Measurements from ENCODE around the gene SNX30.

SNX30 gene

DNA sequence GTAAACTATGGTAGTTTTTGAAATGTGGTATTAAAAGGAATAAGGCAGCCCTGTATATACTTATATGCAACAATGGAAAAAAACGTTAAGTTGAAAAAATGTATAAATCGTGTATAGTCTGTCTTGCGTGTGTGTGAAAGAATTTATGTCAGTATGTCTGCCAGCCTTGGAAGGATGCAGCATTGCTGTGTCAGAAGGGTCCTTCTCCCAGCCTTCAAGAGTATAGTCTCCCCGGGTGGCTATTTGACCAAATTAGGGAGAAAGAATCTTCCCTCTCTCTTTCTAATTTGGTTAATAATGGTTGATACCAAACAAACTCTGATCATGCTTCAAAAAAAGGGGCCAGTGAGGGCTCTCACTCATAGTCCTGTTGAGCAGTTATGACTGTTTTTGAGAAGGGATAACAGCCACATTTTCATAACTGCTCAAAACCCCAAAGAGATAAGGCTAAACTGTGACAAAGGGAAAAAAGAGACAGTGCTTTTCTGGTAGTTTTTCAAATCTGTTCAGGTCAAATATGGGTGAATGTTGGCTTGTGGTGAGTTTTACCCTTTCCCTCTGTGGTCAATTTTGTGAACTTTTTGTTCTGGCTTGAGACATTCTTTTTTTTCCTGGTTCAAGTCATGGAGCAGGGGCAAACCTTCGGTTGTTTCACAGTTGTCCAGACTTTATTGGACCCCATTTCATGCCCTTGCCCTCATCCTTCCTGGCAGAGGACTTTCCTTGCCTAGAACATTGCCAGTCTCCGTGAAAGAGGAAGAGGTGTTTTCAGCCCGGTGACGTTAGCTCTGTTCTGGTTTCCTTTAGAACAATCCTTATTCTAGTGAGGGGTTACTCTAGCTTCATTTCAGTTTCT, 21.0 kb downstream of the SNX30 start:
- no peaks in the 10 kb centered on the region for H3K27me3 ChIP-seq (replicated peaks in 2 of 5; ENCODE audit: control insufficient read depth in 4 of 5, insufficient read depth in 5 of 5, low read length in 4 of 5)
- CTCF ChIA-PET: no interaction called here
- H3K4me1 ChIP-seq (ENCODE audit: control extremely low read depth in 1 of 4, control insufficient read depth in 4 of 4, insufficient read depth in 4 of 4, low read length in 3 of 4): peaks cover 5 to 14% (median 9%) of the 10 kb centered on the region in 4 experiments
- H3K27ac ChIP-seq (ENCODE audit: insufficient read depth in 1 of 2, low read depth in 1 of 2, low read length in 2 of 2, poor library complexity in 1 of 2, severe bottlenecking in 2 of 2): no peak overlapping the region
- peaks cover 0 to 3% (median 1%) of the 10 kb centered on the region in 5 experiments for H3K9me3 ChIP-seq (ENCODE audit: control extremely low read depth in 1 of 5, control insufficient read depth in 4 of 5, insufficient read depth in 2 of 5, low read depth in 1 of 5, low read length in 4 of 5)
- H3K4me3 ChIP-seq (ENCODE audit: control insufficient read depth in 1 of 7, extremely low read depth in 1 of 7, insufficient read depth in 4 of 7, low read depth in 2 of 7, low read length in 6 of 7): peak overlapping the region in 2 of 7 experiments; percentile 0 to 9
- peaks cover 0 to 3% (median 0%) of the 10 kb centered on the region in 4 experiments for H3K36me3 ChIP-seq (ENCODE audit: control insufficient read depth in 4 of 4, insufficient read depth in 4 of 4, low read length in 3 of 4)
- DNase-seq: peak in 2 of 3 donors; percentile 44 to 61
- 58% methylated on average over 5 of the region's 8 CpGs for WGBS (ENCODE audit: insufficient coverage)
- POLR2A ChIA-PET: no interaction called here

- peaks cover 5 to 14% (median 9%) of the 10 kb centered on the region in 4 experiments for H3K4me1 ChIP-seq (ENCODE audit: control extremely low read depth in 1 of 4, control insufficient read depth in 4 of 4, insufficient read depth in 4 of 4, low read length in 3 of 4)
- no peak overlapping the region for H3K27ac ChIP-seq (ENCODE audit: insufficient read depth in 1 of 2, low read depth in 1 of 2, low read length in 2 of 2, poor library complexity in 1 of 2, severe bottlenecking in 2 of 2)
- no peak for DNase-seq
- H3K4me3 ChIP-seq (ENCODE audit: control insufficient read depth in 1 of 7, extremely low read depth in 1 of 7, insufficient read depth in 4 of 7, low read depth in 2 of 7, low read length in 6 of 7): peak overlapping the region in 3 of 7 experiments; percentile 0 to 9 (median 9)
- no CpG with 5 or more reads among the region's 2 CpGs for WGBS (ENCODE audit: insufficient coverage)
- no peaks in the 10 kb centered on the region for H3K27me3 ChIP-seq (replicated peaks in 2 of 5; ENCODE audit: control insufficient read depth in 4 of 5, insufficient read depth in 5 of 5, low read length in 4 of 5)
- POLR2A ChIA-PET: no interaction called here
- peaks cover 0 to 3% (median 0%) of the 10 kb centered on the region in 4 experiments for H3K36me3 ChIP-seq (ENCODE audit: control insufficient read depth in 4 of 4, insufficient read depth in 4 of 4, low read length in 3 of 4)
- H3K9me3 ChIP-seq (ENCODE audit: control extremely low read depth in 1 of 5, control insufficient read depth in 4 of 5, insufficient read depth in 2 of 5, low read depth in 1 of 5, low read length in 4 of 5): no peaks in the 10 kb centered on the region
- CTCF ChIA-PET: no interaction called here
These were observed 21.6 kb downstream of the SNX30 start for GRCh38 chr9:112772215-112772509.

DNA sequence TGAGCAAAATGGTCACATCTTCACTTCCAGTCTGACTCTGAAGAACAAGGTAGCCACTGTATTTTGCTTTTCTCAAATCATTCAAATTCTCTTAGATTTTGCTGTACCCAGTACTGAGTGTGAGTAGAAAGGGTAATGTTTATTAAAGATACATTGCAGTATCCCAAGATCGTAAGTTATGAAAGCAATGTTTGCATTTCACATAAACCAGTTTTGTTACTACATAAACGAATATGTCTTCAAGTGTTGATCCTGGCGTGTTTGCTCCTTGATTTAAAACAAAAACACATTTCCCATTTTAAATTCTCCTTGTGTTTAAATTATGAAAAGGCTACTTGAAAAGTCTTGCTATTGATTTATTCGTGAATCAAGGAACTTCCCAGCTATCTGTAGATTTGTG, 22.0 kb downstream of the SNX30 start:
- no peaks in the 10 kb centered on the region for H3K9me3 ChIP-seq (ENCODE audit: control extremely low read depth in 1 of 5, control insufficient read depth in 4 of 5, insufficient read depth in 2 of 5, low read depth in 1 of 5, low read length in 4 of 5)
- peaks cover 0 to 3% (median 0%) of the 10 kb centered on the region in 4 experiments for H3K36me3 ChIP-seq (ENCODE audit: control insufficient read depth in 4 of 4, insufficient read depth in 4 of 4, low read length in 3 of 4)
- ChIA-PET CTCF (no interaction called here), POLR2A (no interaction called here)
- no peak overlapping the region for H3K4me3 ChIP-seq (ENCODE audit: control insufficient read depth in 1 of 7, extremely low read depth in 1 of 7, insufficient read depth in 4 of 7, low read depth in 2 of 7, low read length in 6 of 7)
- peaks cover 5 to 14% (median 9%) of the 10 kb centered on the region in 4 experiments for H3K4me1 ChIP-seq (ENCODE audit: control extremely low read depth in 1 of 4, control insufficient read depth in 4 of 4, insufficient read depth in 4 of 4, low read length in 3 of 4)
- no CpG with 5 or more reads among the region's 4 CpGs for WGBS (ENCODE audit: insufficient coverage)
- H3K27ac ChIP-seq (ENCODE audit: insufficient read depth in 1 of 2, low read depth in 1 of 2, low read length in 2 of 2, poor library complexity in 1 of 2, severe bottlenecking in 2 of 2): no peak overlapping the region
- H3K27me3 ChIP-seq (replicated peaks in 2 of 5; ENCODE audit: control insufficient read depth in 4 of 5, insufficient read depth in 5 of 5, low read length in 4 of 5): no peaks in the 10 kb centered on the region
- DNase-seq: no peak

- DNase-seq: no peak
- 100% methylated on average over 2 of the region's 9 CpGs for WGBS (ENCODE audit: insufficient coverage)
- H3K9me3 ChIP-seq (ENCODE audit: control extremely low read depth in 1 of 5, control insufficient read depth in 4 of 5, insufficient read depth in 2 of 5, low read depth in 1 of 5, low read length in 4 of 5): no peaks in the 10 kb centered on the region
- no peak overlapping the region for H3K27ac ChIP-seq (ENCODE audit: insufficient read depth in 1 of 2, low read depth in 1 of 2, low read length in 2 of 2, poor library complexity in 1 of 2, severe bottlenecking in 2 of 2)
- CTCF ChIA-PET: interaction anchor here (1.0 kb wide), 1 partner anchor 8 kb away, joined by 3 read pairs; no protein-coding TSS in a partner anchor
- peaks cover 5 to 14% (median 9%) of the 10 kb centered on the region in 4 experiments for H3K4me1 ChIP-seq (ENCODE audit: control extremely low read depth in 1 of 4, control insufficient read depth in 4 of 4, insufficient read depth in 4 of 4, low read length in 3 of 4)
- H3K4me3 ChIP-seq (ENCODE audit: control insufficient read depth in 1 of 7, extremely low read depth in 1 of 7, insufficient read depth in 4 of 7, low read depth in 2 of 7, low read length in 6 of 7): no peak overlapping the region
- POLR2A ChIA-PET: no interaction called here
- no peaks in the 10 kb centered on the region for H3K36me3 ChIP-seq (ENCODE audit: control insufficient read depth in 4 of 4, insufficient read depth in 4 of 4, low read length in 3 of 4)
- no peaks in the 10 kb centered on the region for H3K27me3 ChIP-seq (replicated peaks in 2 of 5; ENCODE audit: control insufficient read depth in 4 of 5, insufficient read depth in 5 of 5, low read length in 4 of 5)
These were observed 23.7 kb downstream of the SNX30 start for GRCh38 chr9:112774006-112774996.

DNA sequence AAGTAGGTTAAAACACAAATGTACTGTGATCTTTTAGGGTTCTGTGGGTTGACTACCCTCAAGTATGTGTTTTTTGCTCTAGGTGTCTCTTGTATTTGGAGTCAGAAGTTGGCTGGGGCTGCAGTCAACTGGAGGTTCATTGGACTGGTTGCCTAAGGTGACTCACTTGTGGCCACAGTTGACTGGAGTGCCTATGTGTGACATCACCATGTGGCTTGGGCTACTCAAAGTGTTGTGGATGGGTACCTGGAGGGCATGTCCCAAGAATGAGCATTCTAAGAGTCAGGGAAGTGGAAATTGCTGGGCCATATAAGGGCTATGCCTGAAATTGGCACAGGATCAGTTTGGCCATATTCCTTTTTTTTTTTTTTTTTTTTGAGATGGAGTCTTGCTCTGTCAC, 27.4 kb downstream of the SNX30 start:
- H3K36me3 ChIP-seq (ENCODE audit: control insufficient read depth in 4 of 4, insufficient read depth in 4 of 4, low read length in 3 of 4): no peaks in the 10 kb centered on the region
- DNase-seq: peak in 1 of 3 donors; percentile 13
- no peaks in the 10 kb centered on the region for H3K4me1 ChIP-seq (ENCODE audit: control extremely low read depth in 1 of 4, control insufficient read depth in 4 of 4, insufficient read depth in 4 of 4, low read length in 3 of 4)
- no peaks in the 10 kb centered on the region for H3K9me3 ChIP-seq (ENCODE audit: control extremely low read depth in 1 of 5, control insufficient read depth in 4 of 5, insufficient read depth in 2 of 5, low read depth in 1 of 5, low read length in 4 of 5)
- no peak overlapping the region for H3K27ac ChIP-seq (ENCODE audit: insufficient read depth in 1 of 2, low read depth in 1 of 2, low read length in 2 of 2, poor library complexity in 1 of 2, severe bottlenecking in 2 of 2)
- ChIA-PET POLR2A (interaction anchor here (0.7 kb wide), 1 partner anchor 44 kb away, joined by 3 read pairs; no protein-coding TSS in a partner anchor), CTCF (no interaction called here)
- H3K4me3 ChIP-seq (ENCODE audit: control insufficient read depth in 1 of 7, extremely low read depth in 1 of 7, insufficient read depth in 4 of 7, low read depth in 2 of 7, low read length in 6 of 7): no peak overlapping the region
- no peaks in the 10 kb centered on the region for H3K27me3 ChIP-seq (replicated peaks in 2 of 5; ENCODE audit: control insufficient read depth in 4 of 5, insufficient read depth in 5 of 5, low read length in 4 of 5)

DNA sequence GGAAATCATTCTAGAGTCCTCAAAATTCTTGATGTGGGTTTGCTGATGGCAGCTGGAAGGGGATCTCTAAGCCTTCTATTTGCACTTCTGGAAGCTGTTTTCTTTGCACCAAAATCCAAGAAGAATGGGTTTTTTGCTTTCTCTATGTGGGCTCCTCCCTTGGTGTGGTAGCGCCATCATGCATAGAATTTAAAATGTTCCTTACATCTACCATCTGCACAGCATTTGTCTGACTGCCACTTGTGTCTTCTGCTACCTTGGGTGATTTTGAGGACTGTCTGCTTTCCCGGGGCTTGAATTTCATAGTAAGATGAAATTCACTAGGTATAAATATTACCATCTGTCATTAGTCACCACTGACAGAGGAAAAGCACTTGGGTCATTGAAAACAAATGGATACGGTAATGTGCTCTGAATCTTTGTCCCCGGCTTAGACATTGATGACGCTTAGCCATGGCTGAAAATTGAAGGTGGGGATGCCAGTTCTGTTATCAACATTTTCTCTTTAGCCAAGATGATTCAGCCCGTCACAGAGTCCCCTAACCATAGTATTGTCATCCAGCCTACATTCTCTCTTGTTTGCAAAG, 30.0 kb downstream of the SNX30 start:
- ChIA-PET POLR2A (no interaction called here), CTCF (interaction anchor here (0.9 kb wide), 1 partner anchor 31 kb away, joined by 3 read pairs; no protein-coding TSS in a partner anchor)
- H3K27ac ChIP-seq (ENCODE audit: insufficient read depth in 1 of 2, low read depth in 1 of 2, low read length in 2 of 2, poor library complexity in 1 of 2, severe bottlenecking in 2 of 2): no peak overlapping the region
- H3K36me3 ChIP-seq (ENCODE audit: control insufficient read depth in 4 of 4, insufficient read depth in 4 of 4, low read length in 3 of 4): no peaks in the 10 kb centered on the region
- DNase-seq: no peak
- 94% methylated on average over 3 of the region's 6 CpGs for WGBS (ENCODE audit: insufficient coverage)
- no peaks in the 10 kb centered on the region for H3K27me3 ChIP-seq (replicated peaks in 2 of 5; ENCODE audit: control insufficient read depth in 4 of 5, insufficient read depth in 5 of 5, low read length in 4 of 5)
- H3K4me1 ChIP-seq (ENCODE audit: control extremely low read depth in 1 of 4, control insufficient read depth in 4 of 4, insufficient read depth in 4 of 4, low read length in 3 of 4): no peaks in the 10 kb centered on the region
- H3K4me3 ChIP-seq (ENCODE audit: control insufficient read depth in 1 of 7, extremely low read depth in 1 of 7, insufficient read depth in 4 of 7, low read depth in 2 of 7, low read length in 6 of 7): no peak overlapping the region
- H3K9me3 ChIP-seq (ENCODE audit: control extremely low read depth in 1 of 5, control insufficient read depth in 4 of 5, insufficient read depth in 2 of 5, low read depth in 1 of 5, low read length in 4 of 5): no peaks in the 10 kb centered on the region

All from common myeloid progenitor, CD34-positive (primary cell).